Keratinocyte (primary cell): ENCODE measurements around the gene WDR35. TPM values are rescaled to one million over a fixed set of nuclear protein-coding genes. Genes with fewer than 3 reads are reported as not detected.

Source experiments
- DNase-seq: peaks from one replicate; pipeline ENCODE4 v3.0.0-alpha.2; 2011; ENCODE audit warnings: low read depth, missing footprints, low spot score
- FAIRE-seq: peaks from 2 replicates; lab custom pipeline; 2011; peaks lifted over from hg19 to GRCh38; lab: Jason Lieb, UNC
- H2AFZ ChIP-seq: 2 replicates; pipeline ENCODE4 v1.6.0; 2012; ENCODE audit warnings: low read length, control low read depth, inconsistent platforms; ENCODE audit not compliant: control insufficient read depth
- H3K27ac ChIP-seq: 2 replicates; pipeline ENCODE4 v1.5.1; 2011; ENCODE audit warnings: low read length; ENCODE audit not compliant: control insufficient read depth, insufficient read depth
- H3K27me3 ChIP-seq: 3 replicates; pipeline ENCODE4 v1.6.0; 2011; ENCODE audit warnings: low read length; ENCODE audit not compliant: control insufficient read depth, insufficient read depth; ENCODE audit errors: extremely low read depth
- H3K36me3 ChIP-seq, 2 experiments: 2 replicates in 1 of 2; 3 replicates in 1 of 2; pipeline ENCODE4 v1.5.1; 2011; ENCODE audit warnings: low read length in 2 of 2, mild to moderate bottlenecking in 1 of 2; ENCODE audit not compliant: control insufficient read depth in 2 of 2, insufficient read depth in 2 of 2; ENCODE audit errors: extremely low read depth in 1 of 2
- H3K4me1 ChIP-seq: 3 replicates; pipeline ENCODE4 v1.5.1; 2011; ENCODE audit warnings: low read length; ENCODE audit not compliant: control insufficient read depth, insufficient read depth; ENCODE audit errors: extremely low read depth
- H3K4me2 ChIP-seq: 3 replicates; pipeline ENCODE4 v1.6.0; 2011; ENCODE audit warnings: low read depth, low read length; ENCODE audit not compliant: control insufficient read depth, insufficient read depth; ENCODE audit errors: extremely low read depth
- H3K4me3 ChIP-seq, 3 experiments: fragments of 200-600 bp in 1 of 3; sonication (generic) in 1 of 3; 2 replicates in 2 of 3; 3 replicates in 1 of 3; pipeline ENCODE4 v1.5.1; 2011 to 2016; ENCODE audit warnings: low read length in 3 of 3, mild to moderate bottlenecking in 3 of 3, control low read depth in 2 of 3, inconsistent platforms in 1 of 3, low read depth in 1 of 3, mixed read lengths in 1 of 3, mixed run types in 1 of 3, moderate library complexity in 1 of 3; ENCODE audit not compliant: control insufficient read depth in 2 of 3, insufficient read depth in 2 of 3; ENCODE audit errors: extremely low read depth in 1 of 3
- H3K79me2 ChIP-seq: 2 replicates; pipeline ENCODE4 v1.6.0; 2012; ENCODE audit warnings: low read length; ENCODE audit not compliant: control insufficient read depth, insufficient read depth
- H3K9ac ChIP-seq: 3 replicates; pipeline ENCODE4 v1.6.0; 2011; ENCODE audit warnings: low read length; ENCODE audit not compliant: control insufficient read depth, insufficient read depth; ENCODE audit errors: extremely low read depth
- H3K9me1 ChIP-seq: 3 replicates; pipeline ENCODE4 v1.6.0; 2011; ENCODE audit warnings: low read length; ENCODE audit not compliant: control insufficient read depth, insufficient read depth; ENCODE audit errors: extremely low read depth
- H3K9me3 ChIP-seq: 2 replicates; pipeline ENCODE4 v1.5.1; 2012; ENCODE audit warnings: low read depth, low read length; ENCODE audit not compliant: control insufficient read depth
- H4K20me1 ChIP-seq: 3 replicates; pipeline ENCODE4 v1.6.0; 2011; ENCODE audit warnings: low read length; ENCODE audit not compliant: control insufficient read depth, insufficient read depth; ENCODE audit errors: extremely low read depth
- EZH2 ChIP-seq: IDR thresholded peaks from one replicate; pipeline ENCODE4 v1.6.1; 2012; ENCODE audit warnings: inconsistent platforms, mild to moderate bottlenecking, low read length, moderate library complexity
- dilution Hi-C: fragments of 300-500 bp; cut with MboI; formaldehyde crosslinking; loops from one replicate; pipeline ENCODE4 v1.7.0; 2020; ENCODE audit warnings: low sequenced_read_pairs; ENCODE audit not compliant: extremely low pct_ligation_motif_present
- polyA plus RNA-seq, 5 experiments: library from polyadenylated mRNA; depleted of rRNA in 3 of 5; stranded (reverse) in 3 of 5; stranded (forward) in 1 of 5; unstranded in 1 of 5; fragments of >200 nt; gene quantifications; 1 replicate in 1 of 5; 2 replicates in 3 of 5; 3 replicates in 1 of 5; pipeline versions ENCODE4 v1.2.1 to v1.2.3, GENCODE V29; 2011 to 2012; ENCODE audit warnings: missing spikeins in 2 of 5, low read depth in 1 of 5, low replicate concordance in 1 of 5
- TF ChIP-seq, protein P1 (sequence below), 3 experiments: IDR thresholded peaks in 1 of 3; conservative IDR thresholded peaks in 1 of 3; optimal IDR thresholded peaks in 1 of 3; 2 replicates in 2 of 3; 3 replicates in 1 of 3; pipeline versions ENCODE3 to v1.5.1; 2011; ENCODE audit warnings: low read length in 3 of 3, mild to moderate bottlenecking in 3 of 3, moderate library complexity in 2 of 3, control low read depth in 1 of 3, inconsistent platforms in 1 of 3; ENCODE audit not compliant: insufficient read depth in 2 of 3; ENCODE audit errors: extremely low read depth in 1 of 3

WDR35 gene
- polyA plus RNA-seq, 1 donor (not counting 4 experiments of a cell fraction or from before 2014, with no cell fraction given), result 8.8 TPM

DNA sequence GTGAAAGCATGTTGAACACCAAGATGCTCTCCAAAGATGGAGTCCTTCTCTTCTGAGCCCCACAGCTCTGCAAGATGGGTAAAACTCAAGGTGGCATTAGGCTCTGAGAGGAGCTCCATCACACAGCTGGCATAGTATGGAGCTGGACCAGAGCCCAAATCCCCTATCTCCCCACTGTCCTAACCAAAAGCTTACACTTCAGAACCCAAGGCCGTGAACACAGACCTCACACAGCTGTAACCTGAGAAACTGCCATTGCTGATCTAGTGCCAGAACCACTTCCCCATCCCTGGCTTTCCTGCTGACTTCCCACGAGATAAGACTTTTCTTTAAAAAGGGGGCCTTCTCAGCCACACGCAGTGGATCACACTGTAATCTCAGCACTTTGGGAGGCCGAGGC is 113.2 kb downstream of the WDR35 start:
- Histone ChIP-seq H3K4me1 (no peaks in the 10 kb centered on the region), H3K79me2 (no peaks in the 10 kb centered on the region), H4K20me1 (no peaks in the 10 kb centered on the region), H3K9ac (no peak overlapping the region), H3K27ac (no peak overlapping the region), H3K27me3 (no peaks in the 10 kb centered on the region), H3K9me3 (no peaks in the 10 kb centered on the region), H3K4me3 (no peak overlapping the region), H3K9me1 (no peaks in the 10 kb centered on the region), H3K36me3 (no peaks in the 10 kb centered on the region), H2AFZ (no peak overlapping the region), H3K4me2 (no peak overlapping the region)
- TF ChIP-seq EZH2, result no peak
- TF ChIP-seq, protein P1, sequence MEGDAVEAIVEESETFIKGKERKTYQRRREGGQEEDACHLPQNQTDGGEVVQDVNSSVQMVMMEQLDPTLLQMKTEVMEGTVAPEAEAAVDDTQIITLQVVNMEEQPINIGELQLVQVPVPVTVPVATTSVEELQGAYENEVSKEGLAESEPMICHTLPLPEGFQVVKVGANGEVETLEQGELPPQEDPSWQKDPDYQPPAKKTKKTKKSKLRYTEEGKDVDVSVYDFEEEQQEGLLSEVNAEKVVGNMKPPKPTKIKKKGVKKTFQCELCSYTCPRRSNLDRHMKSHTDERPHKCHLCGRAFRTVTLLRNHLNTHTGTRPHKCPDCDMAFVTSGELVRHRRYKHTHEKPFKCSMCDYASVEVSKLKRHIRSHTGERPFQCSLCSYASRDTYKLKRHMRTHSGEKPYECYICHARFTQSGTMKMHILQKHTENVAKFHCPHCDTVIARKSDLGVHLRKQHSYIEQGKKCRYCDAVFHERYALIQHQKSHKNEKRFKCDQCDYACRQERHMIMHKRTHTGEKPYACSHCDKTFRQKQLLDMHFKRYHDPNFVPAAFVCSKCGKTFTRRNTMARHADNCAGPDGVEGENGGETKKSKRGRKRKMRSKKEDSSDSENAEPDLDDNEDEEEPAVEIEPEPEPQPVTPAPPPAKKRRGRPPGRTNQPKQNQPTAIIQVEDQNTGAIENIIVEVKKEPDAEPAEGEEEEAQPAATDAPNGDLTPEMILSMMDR (optimal IDR thresholded peaks at IDR 0.05 in 1 of 3, IDR thresholded peaks at IDR 0.05 in 1 of 3, conservative IDR thresholded peaks at IDR 0.05 in 1 of 3; ENCODE audit: extremely low read depth in 1 of 3, insufficient read depth in 2 of 3, low read length in 3 of 3), result no peak
- dilution Hi-C loops, result no loop called here
- DNase-seq, result no peak
- no peak for FAIRE-seq

DNA sequence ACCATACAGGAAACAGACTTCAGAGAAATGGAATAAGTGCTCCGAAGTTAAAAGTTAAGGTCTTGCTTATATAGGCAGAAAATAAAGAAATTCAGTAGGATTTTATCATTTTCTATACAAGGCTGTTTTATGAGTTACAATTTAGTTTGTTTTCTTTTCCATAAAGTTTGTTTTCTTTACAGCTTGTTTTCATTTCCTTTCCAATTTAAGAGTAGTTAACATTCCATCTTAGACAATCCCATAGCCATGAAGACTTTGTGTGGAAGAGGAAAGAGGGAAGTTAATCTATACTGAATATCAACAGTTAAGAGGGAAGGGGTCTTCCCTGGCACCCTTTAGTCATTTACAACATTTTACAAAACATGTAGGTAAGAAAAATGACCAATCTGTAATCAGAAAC is 114.6 kb downstream of the WDR35 start:
- H2AFZ ChIP-seq, result no peak overlapping the region
- DNase-seq (no peak), FAIRE-seq (no peak)
- no peaks in the 10 kb centered on the region for H3K9me1 ChIP-seq
- no peak overlapping the region for H3K4me3 ChIP-seq
- no peaks in the 10 kb centered on the region for H3K9me3 ChIP-seq
- no peaks in the 10 kb centered on the region for H3K79me2 ChIP-seq
- H3K27me3 ChIP-seq, result no peaks in the 10 kb centered on the region
- dilution Hi-C loops, result no loop called here
- H3K27ac ChIP-seq, result no peak overlapping the region
- H3K36me3 ChIP-seq, result no peaks in the 10 kb centered on the region
- H4K20me1 ChIP-seq, result no peaks in the 10 kb centered on the region
- H3K4me2 ChIP-seq, result no peak overlapping the region
- no peaks in the 10 kb centered on the region for H3K4me1 ChIP-seq
- TF ChIP-seq EZH2, result no peak
- TF ChIP-seq, protein P1 (optimal IDR thresholded peaks at IDR 0.05 in 1 of 3, IDR thresholded peaks at IDR 0.05 in 1 of 3, conservative IDR thresholded peaks at IDR 0.05 in 1 of 3; ENCODE audit: extremely low read depth in 1 of 3, insufficient read depth in 2 of 3, low read length in 3 of 3), result no peak
- no peak overlapping the region for H3K9ac ChIP-seq
